NAMALWA (cell line): ENCODE measurements around the gene ASAP2.

ENCODE experiments used
- DNase-seq: peaks from one replicate; pipeline ENCODE4 v3.0.0-alpha.2; 2015; ENCODE audit warnings: low spot score

The ASAP2 gene

DNA sequence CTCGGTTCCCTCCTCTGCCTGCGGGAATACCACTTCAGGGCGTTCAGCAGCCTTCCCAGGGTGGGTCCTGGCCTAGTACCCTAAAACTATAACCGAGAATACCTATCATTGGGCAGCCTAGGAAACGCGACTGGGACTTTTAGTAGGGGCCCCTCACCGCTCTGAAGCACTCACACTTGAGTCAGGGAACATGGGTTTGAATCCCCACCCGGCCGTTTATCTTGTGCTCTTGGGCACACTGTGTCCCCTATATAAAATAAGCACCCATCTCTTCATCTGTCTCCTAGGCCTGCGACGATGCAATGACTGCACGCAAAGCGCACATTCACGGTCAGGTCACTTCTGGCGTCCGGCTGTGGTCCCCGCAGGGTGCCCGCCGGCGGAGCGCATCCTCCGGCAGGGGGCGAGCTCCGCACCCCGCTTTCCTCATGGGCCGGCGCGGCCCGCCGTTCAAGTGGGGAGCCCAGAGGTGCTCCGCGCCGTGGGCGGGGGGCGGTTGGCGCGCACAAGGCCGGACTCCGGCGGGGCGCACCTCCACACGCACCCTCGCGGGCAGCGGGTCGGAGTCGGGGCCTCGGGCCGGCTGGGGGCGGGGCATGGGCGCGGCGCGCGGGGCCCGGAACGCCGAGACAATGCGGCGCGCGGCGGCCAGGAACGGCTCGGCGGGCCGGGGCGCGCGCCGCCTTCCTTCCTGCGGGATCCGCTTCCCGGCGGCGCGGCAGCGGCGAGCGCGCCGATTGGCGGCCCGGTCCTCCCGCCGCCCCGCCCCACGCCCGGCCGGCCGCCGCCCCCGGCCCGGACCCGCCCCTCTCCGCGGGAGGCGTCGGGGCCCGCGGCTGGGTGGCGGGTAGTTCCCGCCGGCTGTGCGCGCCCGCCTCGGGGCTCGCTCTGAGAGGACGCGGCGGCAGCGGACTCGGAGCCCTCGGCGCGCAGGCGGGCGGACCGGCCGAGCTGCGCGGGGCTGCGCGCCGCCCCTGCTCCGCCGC lies at the start of gene ASAP2:
Gene ASAP2 (plus strand): TSS at position 850 of the 986 bp plus-strand sequence. CDS start 293 bp downstream, outside the sequence.
- peak; percentile 47 for DNase-seq

DNA sequence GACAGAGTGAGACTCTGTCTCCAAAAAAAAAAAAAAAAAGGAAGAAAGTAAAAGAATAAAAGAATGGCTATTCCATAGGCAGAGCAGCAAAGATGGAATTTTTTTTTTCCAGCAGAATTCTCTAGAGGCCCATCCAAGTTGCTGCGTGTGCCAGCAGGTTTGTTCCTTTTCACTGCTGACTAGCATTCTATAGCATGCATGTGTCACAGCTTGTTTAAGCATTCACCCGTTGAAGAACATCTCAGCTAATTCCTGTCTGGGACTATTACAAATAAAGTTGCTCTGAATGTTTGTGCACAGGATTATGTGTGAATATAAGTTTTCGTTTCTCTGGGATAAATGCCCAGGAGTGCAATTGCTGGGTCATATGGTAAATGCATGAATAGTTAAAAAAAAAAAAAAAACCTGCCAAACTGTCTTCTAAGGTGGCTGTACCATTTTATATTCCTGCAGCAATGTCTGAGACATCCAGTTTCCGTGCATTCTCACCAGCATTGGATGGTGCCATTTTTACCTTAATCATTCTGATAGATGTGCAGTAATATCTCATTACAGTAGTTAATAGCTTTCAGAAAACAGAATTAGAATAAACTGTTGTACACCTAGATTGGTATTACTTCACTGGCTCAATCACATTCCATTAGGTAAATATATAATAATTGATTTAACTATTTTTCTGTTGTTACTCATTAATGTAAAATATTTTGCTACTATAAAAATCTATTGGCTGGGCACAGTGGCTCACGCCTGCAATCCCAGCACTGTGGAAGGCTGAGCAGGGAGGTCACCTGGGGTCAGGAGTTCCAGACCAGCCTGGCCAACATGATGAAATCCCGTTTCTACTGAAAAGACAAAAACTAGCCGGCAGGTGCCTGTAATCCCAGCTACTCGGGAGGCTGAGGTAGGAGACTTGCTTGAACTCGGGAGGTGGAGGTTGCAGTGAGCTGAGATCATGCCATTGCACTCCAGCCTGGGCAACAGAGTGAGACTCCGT lies 47.5 kb upstream of the ASAP2 start:
- DNase-seq: no peak

DNA sequence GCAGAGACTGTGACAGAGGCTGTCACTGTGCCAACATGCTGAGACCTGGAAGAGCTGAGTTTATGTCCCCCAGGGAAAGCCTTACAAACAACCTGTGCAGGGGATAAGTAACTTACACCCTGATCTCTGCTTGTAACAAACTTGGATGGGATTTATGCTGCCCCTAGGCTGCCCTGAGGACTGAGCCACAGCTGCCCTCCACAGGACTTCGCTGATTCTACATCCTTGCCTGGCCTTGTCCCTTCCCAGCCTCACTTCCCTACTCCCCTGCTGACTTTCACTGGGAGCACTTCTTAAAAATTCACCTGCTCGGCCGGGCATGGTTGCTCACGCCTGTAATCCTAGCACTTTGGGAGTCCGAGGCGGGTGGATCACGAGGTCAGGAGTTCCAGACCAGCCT lies 45.9 kb upstream of the ASAP2 start:
- DNase-seq: no peak

DNA sequence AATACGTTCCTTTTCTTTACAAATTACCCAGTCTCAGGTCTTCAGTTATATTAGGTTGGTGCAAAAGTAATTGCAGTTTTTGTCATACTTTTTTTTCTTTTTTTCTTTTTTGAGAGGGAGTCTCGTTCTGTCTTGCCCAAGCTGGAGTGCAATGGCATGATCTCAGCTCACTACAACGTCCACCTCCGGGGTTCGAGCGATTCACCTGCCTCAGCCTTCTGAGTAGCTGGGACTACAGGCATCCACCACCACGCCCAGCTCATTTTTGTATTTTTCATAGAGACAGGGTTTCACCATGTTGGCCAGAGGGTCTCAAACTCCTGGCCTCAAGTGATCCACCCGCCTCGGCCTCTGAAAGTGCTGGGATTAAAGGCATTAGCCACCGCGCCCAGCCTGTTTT lies 43.8 kb upstream of the ASAP2 start:
- no peak for DNase-seq

DNA sequence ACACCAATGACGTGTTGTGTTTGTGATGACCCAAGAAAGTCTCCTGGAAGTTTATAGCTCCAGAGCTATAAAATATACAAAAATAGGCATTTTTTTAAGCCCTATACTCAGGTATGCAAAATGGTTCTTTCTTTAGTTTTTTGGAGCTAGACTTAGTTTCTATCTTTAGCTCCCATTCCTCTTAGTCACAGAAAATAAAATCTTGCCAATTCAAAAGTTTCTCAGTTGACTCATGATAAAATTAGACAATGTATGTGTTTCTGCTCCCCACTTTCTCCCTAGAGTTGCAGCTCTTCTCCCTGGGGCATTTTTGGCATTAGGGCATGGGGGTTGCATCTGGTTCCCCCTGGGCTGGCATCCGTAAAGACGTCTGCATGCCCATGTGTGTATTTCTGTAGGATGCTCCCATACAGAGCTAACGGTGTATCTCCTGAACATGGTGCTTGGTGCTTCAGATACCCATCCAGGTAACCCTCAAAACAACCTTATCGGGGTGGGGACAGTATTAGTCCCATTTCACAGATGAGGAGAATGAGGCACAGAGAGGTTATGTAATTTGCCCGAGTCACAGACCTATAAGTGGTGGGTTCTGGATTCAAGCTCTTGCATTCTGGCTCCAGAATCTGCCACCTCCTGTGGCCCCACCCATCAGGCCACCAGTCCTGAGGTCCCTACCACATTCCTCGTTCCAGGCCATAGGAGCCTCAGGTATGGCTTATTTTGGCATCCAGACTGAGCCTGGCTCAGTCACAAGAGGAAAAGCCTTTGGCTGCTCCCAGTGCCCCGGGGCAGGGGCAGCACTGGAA lies 43.1 kb upstream of the ASAP2 start:
- no peak for DNase-seq

DNA sequence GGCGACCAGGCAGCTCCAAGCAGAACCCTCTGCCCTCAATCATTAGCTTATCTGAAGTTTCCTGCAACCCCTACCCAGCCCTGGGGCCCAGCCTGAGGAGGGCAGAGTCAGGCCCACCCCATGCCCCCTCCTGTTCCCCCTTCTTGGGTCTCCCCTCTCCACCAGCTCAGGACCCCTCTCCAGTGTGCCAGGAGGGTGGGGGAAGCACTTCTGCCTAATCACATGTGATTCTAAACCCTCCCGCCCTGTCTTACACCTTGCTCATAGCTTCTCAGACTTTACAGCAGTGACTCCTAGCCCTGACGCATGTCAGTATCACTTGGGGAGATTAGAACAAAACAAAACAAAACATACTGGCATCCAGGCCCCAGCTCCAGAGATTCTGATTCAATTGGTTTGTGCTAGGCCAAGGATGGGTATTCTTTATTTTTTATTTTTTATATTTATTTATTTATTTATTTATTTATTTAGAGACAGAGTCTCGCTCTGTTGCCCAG lies 42.5 kb upstream of the ASAP2 start:
- DNase-seq: no peak

DNA sequence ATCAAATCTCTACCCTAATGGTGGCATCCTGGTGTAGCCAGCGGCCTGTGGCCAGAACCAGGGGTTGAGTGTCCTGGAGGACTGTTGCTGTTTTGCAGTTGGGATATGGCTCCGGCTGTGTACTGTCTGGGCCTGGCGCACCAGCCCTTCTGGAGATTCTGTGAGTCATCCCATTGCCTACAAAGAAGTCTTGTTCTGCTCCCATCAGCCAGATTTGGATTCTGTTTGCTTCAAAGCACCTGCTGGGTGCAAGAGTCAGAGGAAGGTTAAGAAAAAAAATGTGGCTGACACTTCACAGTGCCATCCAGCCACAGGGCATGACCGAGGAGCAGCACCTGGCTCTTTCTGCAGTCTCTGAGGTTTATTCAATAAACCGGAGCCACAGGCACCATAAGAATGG lies 41.0 kb upstream of the ASAP2 start:
- no peak for DNase-seq

DNA sequence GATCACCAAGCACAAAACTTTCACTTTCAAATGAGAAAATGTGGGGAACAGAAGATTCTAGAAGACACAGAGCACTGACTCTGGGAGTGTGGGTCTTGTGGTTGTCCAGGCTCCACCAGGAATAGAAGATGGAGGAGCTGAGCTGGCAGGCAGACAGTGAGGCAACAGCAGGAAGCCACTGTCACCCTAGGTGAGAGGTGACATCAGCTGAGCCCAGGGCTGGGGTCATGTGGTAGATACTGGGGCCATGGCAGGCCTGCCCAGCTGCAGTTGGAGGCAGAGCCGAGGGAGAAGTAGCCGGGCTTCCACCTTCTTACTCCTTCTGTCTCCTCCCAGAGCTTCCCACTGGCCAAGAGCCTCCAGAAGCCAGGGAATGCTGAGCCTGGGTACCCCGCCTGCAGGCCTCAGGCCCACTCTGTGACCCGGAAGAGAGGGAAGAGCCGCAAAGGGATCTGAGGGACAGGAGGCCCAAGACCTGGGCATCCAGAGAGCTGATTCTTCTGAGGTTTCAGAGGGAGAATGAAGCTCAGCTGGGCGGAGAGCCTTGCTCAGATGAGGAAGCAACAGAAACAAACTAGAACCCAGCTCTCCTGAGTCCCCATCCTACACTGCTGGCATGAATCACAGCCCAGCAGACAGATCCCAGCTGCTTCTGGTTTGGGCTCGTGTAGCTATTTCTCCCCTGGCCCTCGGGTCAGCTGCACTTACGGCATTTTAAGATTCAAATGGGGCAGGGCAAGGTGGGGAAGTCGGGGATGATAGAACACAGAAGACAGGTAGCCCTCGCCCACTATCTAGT lies 39.8 kb upstream of the ASAP2 start:
- DNase-seq: no peak

DNA sequence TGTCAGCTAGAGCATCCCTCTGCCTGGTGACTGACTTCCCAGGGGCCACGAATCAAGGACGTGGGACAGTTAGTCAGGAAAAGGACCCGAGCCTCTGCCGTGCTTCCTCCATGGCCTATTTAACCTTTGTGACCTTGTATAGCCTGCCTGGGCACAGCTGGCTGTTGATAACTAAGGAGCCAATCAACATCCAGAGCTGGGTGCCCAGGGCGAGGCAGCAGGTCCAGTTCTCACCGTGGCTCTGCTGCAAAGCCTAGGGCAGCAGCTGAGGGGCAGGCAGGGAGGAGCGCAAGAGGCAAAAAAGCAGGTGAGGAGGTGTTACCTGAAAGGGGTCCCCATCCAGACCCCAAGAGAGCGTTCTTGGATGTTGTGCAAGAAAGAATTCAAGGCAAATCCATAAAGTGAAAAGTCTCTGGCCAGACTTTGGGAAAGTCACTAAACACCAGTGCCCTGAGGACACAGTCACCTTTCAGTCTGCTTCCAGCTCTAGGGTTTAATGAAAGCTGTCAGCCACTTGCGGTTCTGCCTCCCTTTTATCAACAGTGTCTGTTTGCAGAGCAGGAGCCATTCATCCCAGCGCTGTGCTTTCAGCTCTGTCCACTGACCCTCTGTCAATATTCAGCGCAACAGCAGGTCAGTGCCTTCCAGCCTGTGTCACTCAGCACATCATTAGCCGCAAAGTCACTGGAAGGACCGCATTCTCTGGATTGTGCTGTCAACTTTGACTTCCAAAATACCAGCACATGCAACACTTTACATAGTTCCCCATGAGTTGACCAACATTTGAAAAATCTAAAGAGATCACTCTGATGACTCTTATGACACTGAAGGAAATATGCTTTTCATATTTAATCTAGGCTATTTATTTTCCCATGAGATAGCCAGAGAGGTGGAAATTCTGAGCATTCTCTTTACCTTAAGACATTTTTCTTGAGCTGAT lies 38.6 kb upstream of the ASAP2 start:
- no peak for DNase-seq

DNA sequence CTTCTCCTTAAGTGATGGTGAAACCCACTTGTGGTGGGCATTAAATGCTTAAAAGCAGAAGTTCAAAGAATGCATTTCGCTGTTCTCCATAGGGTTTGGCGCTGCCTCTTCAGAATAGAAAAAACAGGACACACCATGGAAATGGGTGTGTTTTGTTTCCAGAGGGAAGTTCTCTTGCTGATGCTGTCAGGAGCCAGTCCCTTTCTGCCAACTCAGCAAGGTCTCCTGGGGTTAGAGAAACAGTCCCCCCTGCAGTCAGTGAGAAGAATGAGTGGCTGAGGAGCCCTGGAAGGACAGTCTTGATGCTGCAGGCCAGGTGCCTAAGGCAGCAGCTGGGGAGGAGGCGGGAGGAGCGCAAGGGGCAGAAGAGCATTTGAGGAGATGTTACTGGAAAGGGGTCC lies 37.8 kb upstream of the ASAP2 start:
- DNase-seq: peak; percentile 26

DNA sequence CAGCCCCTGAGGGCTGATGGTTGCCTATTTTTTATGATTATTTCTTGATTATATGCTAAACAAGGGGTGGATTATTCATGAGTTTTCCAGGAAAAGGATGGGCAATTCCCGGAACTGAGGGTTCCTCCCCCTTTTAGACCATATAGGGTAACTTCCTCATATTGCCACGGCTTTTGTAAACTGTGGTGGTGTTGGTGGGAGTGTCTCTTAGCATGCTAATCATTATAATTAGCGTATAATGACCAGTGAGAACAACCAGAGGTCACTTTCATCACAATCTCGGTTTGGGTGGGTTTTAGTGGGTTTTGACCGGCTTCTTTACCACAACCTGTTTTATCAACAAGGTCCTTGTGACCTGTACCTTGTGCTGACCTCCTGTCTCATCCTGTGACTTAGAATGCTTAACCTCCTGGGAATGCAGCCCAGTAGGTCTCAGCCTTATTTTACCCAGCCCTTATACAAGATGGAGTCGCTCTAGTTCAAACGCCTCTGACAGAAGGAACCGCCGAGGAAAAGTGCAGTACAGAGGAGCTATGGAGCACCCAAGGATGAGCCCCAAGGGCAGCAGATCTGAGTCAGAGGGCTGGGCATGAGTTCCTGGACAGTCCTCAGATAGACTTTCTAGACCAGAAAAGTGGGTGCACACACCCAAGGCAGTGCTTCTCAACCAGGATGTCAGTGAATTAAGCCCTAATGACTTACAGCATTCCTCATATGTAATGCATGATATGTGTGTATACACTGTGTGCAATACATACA lies 37.1 kb upstream of the ASAP2 start:
- DNase-seq: no peak

DNA sequence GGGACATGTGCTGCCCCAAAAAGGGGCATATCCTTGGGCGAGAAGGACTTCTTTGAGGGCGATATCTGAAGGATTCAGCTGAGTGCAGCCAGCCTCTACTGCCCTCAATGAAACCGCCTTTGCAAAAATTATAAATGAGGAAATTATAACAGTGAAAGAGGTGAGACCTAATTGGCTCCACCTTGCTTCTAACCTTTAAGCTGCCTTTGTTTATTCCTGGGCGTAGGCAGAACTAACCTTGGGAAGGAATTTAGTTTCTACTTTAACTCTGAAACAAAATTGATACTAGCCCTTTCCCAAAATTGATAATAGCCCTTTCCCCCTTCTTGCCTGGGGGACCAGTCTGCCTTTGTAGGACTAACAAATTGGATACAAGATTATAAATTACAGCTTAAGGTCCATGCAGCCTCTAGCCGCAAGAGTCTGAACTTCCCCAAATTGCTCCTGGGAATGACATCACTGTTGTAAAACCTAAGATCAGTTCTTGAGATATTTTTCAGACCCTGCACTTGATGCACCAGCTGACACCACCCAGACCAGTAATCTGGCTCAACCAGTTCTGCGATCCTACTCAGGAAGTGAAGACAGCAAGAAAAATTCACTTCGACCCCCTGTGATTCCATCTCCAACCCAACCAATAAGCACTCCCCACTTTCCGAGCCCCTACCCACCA lies 36.0 kb upstream of the ASAP2 start:
- no peak for DNase-seq

DNA sequence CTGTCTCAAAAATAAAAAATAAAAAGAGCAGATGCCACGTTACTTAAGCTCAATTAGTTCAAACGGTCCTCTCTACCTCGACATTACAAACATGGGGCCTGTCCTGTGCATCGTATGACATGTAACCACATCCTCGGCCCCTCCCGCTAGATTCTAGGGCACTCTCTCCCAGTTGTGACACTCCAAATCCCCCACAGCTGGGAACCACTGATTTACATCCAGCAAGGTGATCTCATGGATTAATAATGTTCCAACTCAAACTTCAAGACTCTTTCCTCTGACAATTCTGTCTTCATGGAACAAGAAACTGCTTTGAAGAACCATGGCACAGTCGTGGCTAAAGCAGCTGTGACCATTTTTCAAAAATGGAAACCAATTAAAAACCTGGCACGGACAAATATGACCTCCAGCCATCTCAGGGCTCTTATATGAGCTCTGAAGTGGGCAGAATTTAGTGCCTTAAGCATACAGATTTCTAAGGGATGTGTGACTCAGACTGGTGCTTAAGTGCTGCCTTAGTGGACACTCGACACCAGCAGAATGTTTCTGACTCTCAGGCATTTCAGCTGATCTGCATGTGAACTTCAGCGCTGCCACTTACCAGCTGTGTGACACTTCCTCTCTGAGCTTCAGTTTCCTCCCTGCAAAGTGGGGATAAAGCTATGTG lies 31.7 kb upstream of the ASAP2 start:
- DNase-seq: peak; percentile 34

DNA sequence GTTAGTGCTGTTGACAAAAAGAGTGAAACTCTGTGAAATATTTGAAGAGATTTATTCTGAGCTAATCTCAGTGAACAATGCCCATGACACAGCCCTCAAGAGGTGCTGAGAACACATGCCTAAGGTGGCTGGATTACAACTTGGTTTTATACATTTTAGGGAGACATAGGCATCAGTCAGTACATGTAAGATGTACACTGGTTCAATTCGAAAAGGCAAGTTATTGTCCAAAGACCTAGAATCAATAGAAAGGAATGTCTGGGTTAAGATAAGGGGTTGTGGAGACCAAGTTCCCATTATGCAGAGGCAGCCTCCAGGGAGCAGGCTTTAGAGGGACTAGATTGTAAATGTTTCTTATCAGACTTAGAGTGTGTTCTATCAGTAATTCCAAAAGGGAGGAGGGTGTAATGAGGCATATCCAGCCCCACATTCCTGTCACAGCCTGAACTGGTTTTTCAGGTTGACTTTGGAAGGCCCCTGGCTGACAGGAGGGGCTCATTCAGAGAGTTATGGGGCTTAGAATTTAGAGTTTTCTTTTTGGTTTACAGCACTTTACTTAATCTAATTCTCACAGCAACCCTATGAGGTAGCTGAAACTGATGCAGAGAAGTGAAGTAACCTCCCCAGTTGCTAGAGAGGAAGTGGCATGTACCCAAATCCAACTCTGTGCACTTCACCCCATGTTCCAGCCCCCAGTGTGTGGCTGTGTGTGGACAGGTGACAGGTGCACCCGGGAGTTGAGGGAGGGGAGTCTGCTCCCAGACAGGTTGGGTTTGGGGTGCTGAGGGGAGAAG lies 28.3 kb upstream of the ASAP2 start:
- peak; percentile 73 for DNase-seq

DNA sequence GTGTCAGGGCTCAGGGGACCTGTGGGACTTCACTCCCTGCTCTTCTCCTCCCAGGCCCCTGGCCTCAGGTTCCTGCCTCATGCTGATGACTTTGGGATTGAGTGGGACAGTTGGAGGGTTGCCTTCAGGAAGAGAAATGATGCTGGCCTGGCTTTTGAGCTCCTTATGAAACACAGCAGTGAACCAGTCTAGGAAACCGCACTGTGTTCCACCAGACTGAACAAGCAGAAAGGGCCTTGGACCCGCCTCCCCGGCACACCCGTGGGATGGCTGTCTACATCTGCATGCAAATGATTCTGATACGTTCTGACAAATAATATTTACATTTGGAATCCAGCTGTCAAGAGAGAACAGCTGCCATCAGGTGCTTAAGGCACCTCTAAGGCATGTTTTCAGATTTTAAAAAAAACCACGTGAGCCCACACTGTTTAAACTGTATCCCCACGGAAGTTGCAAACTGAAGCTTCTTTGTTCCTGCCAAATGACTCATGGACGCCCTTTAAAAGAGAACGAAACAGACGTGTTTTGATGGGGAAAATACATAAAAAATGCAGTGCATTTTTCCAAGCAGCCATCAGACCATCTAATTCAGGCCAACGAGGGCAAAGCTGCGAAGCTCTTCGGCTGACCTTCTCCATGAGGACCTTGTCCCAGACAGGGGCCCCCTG lies 27.6 kb upstream of the ASAP2 start:
- peak; percentile 89 for DNase-seq

DNA sequence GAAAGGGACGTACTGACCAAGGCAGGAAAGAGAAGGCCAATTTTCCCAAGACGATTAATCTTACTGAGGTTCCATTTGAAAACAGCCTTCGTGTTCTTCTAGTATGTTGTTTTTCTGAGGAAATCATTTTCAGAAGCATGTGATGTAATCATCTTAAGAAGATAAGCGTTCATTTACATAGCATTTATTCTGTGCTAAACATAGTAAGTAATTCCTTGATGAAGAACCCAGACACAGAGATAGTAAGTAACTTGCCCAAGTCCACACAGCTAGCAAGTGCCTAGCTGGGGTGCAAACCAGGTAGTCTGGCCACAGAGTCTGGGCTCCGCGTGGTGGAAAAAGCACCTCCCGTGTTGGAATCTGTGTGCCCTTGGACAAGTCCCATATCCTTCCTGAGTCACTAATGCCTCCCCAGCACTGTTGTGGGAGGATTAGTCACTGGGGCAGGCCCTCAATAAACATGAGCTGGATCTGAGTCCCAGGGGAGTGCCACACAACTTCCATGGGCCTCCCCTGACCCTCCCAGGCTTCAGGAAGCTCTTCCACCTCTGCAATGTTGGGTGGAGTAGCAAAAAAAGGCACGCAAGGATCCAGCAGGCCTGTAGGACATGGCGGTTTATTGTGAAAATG lies 26.9 kb upstream of the ASAP2 start:
- no peak for DNase-seq
